ENCODE results near the gene SIRPB1.
"Not testable (repeated sequence)": the region's sequence is repeated elsewhere in the genome, so short reads cannot be mapped to it uniquely, and the experiment has no call there.

Gene SIRPB1

DNA sequence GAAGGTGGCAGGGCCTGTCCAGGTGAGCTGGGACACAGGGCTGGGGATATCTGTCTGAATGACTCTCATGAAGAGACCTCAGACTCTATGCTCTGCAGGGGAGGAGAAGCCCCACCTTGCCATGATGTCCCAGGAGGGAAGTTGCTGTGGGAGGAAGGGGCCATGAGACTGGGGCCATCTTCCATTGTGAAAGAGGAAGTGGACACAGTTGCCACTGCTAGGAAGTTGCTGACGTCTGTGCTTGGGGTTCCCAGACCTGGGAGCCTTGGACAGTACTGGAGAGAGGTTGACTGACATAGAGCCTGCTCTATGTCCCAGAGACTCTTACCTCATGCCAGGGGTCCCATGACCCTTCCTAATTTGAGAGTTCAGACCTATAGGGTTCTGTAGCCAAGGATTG lies 24.5 kb downstream of the SIRPB1 start:
- no peak for DNase-seq (ENCODE audit: low read depth in 2 of 2)

DNA sequence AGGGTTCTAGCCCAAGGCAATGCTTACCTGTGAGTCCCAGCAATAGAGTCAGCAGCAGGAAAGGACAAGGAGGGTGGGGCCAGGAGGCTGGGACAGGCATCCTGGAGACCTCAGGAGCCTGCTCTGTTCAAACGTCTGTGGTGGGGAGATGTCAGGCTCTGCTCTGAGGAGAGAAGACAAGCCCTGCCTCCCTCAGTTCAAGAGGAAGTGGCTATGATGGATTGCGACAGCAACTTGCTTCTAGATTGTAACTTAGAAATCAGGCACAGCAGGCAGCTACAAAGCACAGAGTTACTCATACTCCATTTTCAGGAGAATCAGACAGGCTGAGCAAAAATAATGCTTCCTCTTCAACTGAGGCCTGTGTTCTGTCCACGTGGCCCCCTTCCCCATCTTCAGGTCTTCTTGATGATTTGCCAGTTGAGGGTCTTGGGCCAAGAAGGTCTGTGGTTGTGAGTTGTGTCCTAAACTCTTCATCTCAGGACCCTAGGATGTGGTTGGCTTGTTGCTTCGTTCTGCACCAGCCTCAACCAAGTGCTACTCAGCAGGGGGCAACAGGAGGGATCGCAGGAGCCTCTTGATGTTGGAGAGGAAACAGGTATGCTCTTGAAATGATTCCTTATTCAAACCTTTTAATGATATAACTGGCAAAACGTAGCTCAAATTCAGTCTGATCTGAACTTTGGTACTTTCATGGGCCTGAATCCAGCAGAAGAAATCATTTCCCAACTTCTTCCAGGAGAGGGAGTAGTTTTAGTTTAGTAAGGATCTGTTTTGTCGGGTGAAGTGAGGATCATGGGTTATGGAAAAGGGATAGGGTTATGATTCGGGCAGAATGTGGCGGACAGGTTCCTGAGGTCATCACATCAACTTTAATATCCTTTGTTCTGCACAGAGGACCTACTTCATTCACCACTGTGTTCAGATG lies 31.0 kb downstream of the SIRPB1 start:
- DNase-seq (ENCODE audit: low read depth in 2 of 2): no peak

DNA sequence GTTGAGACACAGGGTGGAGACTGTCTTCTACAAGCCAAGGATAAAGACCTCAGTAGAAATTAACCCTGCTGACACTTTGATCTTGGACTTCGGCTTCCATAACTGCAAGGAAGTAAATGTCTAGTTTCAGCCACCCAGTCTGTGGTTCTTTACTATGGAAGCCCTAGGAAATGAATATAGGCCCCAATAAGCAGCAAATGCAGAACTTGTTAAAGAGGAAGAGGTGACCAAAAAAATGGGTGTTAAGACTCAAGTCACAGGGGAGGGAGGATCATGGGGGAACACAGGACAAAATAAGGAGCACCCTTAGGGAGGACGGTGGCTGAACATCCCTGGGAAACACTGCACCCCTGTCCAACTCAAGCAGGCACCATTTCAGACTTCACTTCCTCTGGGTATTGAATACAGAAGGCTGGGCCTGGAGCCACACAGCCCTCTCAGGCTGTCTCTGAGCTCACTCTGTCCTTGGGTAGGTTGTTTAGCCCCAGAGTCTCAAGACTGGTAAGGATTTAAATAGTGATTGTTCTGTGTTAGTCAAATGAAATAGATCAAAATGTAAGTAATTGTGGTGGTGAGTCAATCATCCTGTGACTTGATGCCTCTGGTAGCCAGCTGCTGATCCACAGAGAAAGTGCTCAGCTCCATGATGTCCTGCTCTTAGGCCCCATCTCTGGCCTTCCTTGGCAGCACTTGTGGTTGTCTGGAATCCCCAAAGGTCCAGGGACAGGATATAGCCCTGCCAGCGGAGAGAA lies 31.9 kb downstream of the SIRPB1 start:
- no peak for DNase-seq (ENCODE audit: low read depth in 2 of 2)

DNA sequence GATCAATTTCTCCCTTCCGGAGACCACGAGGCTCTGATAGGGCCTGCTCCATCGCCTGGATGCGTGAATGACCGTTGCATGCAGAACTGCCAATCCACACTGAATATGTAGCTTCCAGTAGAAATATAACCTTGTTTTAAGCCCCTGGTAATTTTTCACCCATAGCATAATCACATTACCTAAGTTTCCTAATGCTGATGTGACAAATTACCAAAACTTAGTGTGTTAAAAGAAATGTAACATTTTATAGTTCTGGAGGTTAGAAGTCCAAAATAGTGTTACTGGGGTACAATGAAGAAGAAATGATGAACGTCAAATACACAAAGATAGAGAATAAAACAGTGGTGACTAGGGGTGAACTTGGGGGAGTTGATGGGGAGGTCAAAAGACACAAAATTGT lies 40.3 kb downstream of the SIRPB1 start:
- no peak for DNase-seq (ENCODE audit: low read depth in 2 of 2)

DNA sequence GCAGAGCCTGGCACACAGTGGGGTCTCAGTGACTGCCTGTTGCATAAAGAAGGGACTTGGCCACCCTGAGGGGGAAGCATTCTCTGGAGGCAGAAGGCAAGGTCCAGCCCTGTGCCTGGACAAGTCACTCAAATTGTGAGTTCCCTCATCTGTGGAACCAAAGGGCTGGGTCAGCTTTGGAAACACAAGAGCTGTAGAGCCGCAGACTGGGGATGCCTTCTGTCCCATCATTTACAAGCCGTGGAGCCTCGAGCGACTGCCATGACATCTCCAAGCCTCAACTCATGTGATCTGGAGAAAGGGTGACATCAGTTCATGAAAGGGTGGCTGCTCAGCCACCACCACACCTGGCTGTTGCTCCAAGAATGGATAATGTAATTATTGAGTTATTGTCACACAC lies 41.9 kb downstream of the SIRPB1 start:
- DNase-seq (ENCODE audit: low read depth in 2 of 2): no peak

DNA sequence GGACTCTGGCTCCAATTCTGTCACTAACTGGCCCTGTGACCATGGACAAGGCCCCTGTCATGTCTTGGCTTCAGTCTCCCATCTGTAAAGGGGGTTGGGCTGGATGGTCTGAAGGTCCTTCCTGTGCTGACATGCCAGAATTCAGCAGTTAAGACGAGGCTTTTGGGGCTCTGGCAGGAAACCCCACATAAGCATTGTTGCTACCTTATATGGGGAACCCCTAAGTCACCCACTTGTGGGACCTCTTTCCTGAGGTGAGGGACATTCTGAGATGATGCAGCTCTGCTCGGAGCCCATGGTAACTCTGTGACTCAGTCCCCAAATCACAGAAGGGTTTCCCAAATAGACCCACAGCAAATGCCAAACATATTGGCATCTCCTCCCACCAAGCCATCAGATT lies 42.5 kb downstream of the SIRPB1 start:
- DNase-seq (ENCODE audit: low read depth in 2 of 2): not testable (repeated sequence)

DNA sequence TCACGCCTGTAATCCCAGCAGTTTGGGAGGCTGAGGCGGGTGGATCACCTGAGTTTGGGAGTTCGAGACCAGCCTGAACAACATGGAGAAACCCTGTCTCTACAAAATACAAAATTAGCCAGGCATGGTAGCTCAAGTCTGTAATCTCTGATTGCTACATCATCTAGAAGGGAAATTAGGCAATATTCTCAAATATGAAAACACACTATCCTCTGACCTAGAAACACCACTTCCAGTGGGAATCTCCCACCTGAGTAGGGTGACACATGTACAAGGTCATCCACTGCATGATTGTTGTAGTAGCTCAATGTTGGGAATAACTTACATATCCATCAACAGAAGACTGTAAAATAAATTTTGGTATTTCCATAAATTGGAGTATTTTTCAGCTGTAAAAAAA lies 43.2 kb downstream of the SIRPB1 start:
- no peak for DNase-seq (ENCODE audit: low read depth in 2 of 2)

DNA sequence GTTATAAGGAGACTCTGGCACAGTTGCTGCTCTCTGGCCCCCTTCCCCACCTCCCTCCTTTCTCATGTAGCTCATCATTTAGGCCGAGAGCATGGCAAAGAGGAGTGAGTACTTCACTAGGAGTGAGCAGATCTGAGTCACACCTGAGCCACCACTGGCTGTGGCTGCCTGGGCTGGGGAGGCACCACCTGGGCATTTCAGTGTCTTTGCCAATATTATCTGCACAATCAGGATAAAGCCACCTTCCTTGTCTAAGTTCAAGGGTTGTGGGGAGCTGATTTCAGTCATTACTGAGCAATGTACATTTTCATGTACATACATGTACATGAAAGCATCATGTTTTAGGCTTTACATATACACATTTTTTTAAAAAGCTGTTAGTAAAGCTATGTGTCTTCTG lies 43.8 kb downstream of the SIRPB1 start:
- DNase-seq (ENCODE audit: low read depth in 2 of 2): peak in 1 of 2 donors; percentile 12

DNA sequence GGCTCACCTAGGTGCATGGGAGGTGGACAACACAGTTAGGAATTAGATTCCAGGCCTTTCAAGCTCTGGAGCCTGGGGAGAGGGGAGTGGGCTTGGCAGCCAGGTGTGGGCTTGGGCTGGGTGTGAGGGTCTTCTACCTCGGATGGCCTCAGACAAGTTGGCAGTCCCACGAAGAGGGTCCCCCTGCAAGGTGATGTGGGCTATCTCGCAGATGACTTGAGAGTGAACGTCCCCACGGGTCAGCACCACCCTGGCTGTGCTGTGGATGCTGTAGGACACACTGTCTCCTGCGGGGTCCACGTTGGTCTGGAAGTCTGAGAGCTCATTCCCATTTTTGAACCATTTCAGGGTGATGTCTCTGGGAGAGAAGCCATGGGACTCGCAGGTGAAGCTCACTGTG lies 48.2 kb downstream of the SIRPB1 start:
- DNase-seq (ENCODE audit: low read depth in 2 of 2): not testable (repeated sequence)
